ENCODE results near the gene MRGPRE. TPM values are rescaled to one million over a fixed set of nuclear protein-coding genes. Genes with fewer than 3 reads are reported as not detected.

MRGPRE gene
- total RNA-seq, 1 donor from 2014 or later, result not detected

DNA sequence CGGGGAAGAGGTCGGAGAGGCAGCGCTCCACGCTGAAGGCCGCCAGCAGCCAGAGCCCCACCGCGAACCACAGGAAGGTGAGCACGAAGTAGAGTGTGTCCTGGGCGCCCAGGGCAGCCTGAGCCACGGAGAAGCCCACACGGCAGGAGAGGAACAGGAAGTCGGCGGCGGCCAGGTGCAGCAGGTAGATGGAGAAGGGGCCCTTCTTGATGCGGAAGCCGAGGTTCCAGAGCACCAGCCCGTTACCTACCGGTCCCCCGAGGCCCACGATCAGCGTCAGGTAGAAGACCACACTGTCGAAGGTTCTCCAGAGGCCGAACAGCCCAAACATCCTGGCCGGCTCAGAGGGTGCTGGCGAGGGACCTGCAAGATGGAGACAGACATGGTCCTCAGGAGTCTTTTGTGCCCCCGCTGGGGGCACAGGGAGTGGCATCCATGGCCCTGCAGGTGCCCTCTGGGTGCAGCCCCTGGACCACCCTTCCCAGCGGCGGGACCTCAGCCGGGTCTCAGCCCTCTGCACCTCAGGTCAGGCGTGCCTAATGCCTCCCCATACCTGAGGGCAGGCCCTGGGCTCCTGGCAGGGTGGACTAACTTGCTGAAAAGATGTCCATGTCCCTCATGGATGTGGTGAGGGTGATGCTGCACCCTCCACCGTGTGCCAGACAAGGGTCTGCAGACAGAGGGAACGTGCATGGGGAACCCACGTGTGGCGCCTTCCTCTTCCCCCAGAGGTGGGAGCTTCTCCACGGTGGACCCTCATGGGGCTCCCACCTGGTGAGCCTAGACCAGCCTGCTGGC is 13.5 kb downstream of the MRGPRE start, which contains the start of gene MRGPRG:
Gene MRGPRG, minus strand, starts transcription at position 331 of the 798 bp plus-strand sequence. Its CDS starts 0 bp downstream, at position 331.
- peaks cover 31% of the 10 kb centered on the region for H3K27me3 Mint-ChIP-seq (ENCODE audit: unreplicated experiment)
- H3K36me3 Mint-ChIP-seq (ENCODE audit: unreplicated experiment), result no peaks in the 10 kb centered on the region
- no peak within 1 kb of the TSS for H3K4me3 Mint-ChIP-seq (ENCODE audit: unreplicated experiment)
- H3K27ac Mint-ChIP-seq (ENCODE audit: unreplicated experiment), result no peak within 1 kb of the TSS
- TF ChIP-seq, protein P1, sequence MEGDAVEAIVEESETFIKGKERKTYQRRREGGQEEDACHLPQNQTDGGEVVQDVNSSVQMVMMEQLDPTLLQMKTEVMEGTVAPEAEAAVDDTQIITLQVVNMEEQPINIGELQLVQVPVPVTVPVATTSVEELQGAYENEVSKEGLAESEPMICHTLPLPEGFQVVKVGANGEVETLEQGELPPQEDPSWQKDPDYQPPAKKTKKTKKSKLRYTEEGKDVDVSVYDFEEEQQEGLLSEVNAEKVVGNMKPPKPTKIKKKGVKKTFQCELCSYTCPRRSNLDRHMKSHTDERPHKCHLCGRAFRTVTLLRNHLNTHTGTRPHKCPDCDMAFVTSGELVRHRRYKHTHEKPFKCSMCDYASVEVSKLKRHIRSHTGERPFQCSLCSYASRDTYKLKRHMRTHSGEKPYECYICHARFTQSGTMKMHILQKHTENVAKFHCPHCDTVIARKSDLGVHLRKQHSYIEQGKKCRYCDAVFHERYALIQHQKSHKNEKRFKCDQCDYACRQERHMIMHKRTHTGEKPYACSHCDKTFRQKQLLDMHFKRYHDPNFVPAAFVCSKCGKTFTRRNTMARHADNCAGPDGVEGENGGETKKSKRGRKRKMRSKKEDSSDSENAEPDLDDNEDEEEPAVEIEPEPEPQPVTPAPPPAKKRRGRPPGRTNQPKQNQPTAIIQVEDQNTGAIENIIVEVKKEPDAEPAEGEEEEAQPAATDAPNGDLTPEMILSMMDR (IDR thresholded peaks at IDR 0.05), result no peak
- no peaks in the 10 kb centered on the region for H3K9me3 Mint-ChIP-seq (ENCODE audit: unreplicated experiment)
- DNase-seq (ENCODE audit: extremely low spot score, unreplicated experiment), result no peak
- H3K4me1 Mint-ChIP-seq (ENCODE audit: unreplicated experiment), result peaks cover 6% of the 10 kb centered on the region

DNA sequence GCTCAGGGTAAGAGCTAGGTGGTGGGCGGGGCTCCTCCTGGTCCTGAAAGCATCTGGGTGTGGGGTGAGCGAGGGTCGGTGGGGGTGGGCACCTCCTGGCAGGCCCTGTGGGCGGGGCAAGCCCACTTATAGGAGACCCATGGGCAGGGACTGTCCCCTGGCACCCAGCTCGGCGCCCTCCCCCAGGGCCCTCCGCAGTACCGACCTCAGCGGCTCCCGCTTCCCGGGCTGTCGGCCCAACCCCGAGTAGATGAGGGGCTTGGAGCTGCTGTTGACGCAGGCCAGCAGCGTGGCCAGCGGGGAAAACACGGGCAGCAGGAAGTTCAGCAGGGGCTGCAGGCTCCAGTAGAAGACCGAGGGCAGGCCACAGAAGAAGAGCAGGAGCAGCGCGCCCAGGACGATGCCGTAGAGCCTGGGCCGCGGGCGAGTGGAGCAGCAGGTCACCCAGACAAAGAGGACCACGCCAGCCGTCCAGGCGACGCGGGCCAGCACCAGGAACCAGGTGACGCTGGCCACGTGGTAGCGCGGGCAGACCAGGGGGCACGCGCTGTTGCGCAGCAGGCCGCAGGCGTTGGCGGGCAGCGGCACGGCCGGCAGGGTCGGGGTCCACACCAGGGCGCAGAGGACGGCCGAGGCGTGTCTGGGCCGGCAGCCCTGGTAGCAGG is 14.3 kb downstream of the MRGPRE start:
- H3K36me3 Mint-ChIP-seq (ENCODE audit: unreplicated experiment), result no peaks in the 10 kb centered on the region
- H3K27ac Mint-ChIP-seq (ENCODE audit: unreplicated experiment), result no peak overlapping the region
- H3K4me3 Mint-ChIP-seq (ENCODE audit: unreplicated experiment), result no peak overlapping the region
- peaks cover 29% of the 10 kb centered on the region for H3K27me3 Mint-ChIP-seq (ENCODE audit: unreplicated experiment)
- H3K4me1 Mint-ChIP-seq (ENCODE audit: unreplicated experiment), result peaks cover 6% of the 10 kb centered on the region
- no peaks in the 10 kb centered on the region for H3K9me3 Mint-ChIP-seq (ENCODE audit: unreplicated experiment)
- TF ChIP-seq, protein P1 (IDR thresholded peaks at IDR 0.05), result no peak
- DNase-seq (ENCODE audit: extremely low spot score, unreplicated experiment), result no peak

DNA sequence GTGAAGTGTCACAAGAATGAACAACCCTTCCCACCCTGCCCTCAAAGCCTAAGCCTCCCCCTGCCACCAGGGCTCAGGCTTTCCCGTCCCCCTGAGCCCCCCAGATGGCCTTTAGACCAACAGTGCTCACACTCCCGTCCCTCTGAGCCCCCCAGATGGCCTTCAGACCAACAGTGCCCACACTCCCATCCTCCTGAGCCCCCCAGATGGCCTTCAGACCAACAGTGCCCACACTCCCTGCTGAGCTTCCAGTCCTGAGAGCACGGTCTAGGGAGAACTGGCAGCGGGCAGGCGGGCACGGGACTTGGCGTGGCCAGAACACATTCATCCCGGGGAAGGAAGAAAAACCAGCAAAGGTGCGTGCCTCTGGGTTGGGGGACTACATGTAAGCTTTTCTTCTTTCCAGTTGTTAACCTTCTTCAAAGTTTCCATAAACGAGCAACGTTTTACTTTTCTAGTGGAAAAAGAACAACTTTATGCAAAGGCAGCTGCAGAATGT is 16.1 kb downstream of the MRGPRE start:
- DNase-seq (ENCODE audit: extremely low spot score, unreplicated experiment), result no peak
- Mint-ChIP-seq H3K9me3 (ENCODE audit: unreplicated experiment) (peaks cover 8% of the 10 kb centered on the region), H3K27ac (ENCODE audit: unreplicated experiment) (no peak overlapping the region), H3K36me3 (ENCODE audit: unreplicated experiment) (no peaks in the 10 kb centered on the region), H3K4me1 (ENCODE audit: unreplicated experiment) (peaks cover 6% of the 10 kb centered on the region), H3K4me3 (ENCODE audit: unreplicated experiment) (no peak overlapping the region), H3K27me3 (ENCODE audit: unreplicated experiment) (peaks cover 44% of the 10 kb centered on the region)
- TF ChIP-seq, protein P1 (IDR thresholded peaks at IDR 0.05), result no peak

DNA sequence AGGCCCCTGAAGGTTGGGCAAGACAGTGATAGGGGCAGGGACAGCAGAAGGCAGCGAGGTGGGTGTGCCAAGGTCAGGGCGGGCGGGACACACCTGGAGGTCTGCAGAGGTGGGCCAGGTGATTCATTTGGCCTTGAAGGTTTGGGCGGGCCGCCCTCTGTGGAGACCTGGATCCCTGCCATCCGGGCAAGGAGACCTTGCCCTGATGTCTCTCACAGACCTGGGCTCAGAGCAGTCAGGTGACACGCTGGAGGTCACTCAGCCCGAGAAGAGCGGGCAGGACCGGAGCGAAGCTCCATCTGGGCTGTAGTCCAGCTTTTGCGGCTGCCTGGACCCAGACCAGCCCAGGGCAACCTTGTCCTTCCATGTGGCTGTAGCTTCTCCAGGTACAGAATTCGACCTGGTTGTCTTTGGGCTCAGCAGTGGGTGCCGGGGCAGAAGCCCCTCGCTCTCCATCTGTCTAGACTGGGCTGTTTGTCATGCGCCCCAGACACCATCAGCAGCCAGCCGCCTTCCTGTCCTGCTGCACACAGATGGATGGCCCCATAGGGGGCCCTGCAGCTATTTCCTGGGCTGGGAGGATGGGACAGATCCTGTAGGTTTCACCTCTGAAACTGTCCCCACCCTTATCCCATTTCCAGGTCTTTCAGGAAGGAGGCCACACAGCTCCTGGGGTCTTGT is 16.7 kb downstream of the MRGPRE start:
- peaks cover 13% of the 10 kb centered on the region for H3K9me3 Mint-ChIP-seq (ENCODE audit: unreplicated experiment)
- DNase-seq (ENCODE audit: extremely low spot score, unreplicated experiment), result no peak
- no peaks in the 10 kb centered on the region for H3K36me3 Mint-ChIP-seq (ENCODE audit: unreplicated experiment)
- H3K27me3 Mint-ChIP-seq (ENCODE audit: unreplicated experiment), result peaks cover 48% of the 10 kb centered on the region
- no peak overlapping the region for H3K4me3 Mint-ChIP-seq (ENCODE audit: unreplicated experiment)
- peaks cover 6% of the 10 kb centered on the region for H3K4me1 Mint-ChIP-seq (ENCODE audit: unreplicated experiment)
- TF ChIP-seq, protein P1 (IDR thresholded peaks at IDR 0.05), result no peak
- no peak overlapping the region for H3K27ac Mint-ChIP-seq (ENCODE audit: unreplicated experiment)

DNA sequence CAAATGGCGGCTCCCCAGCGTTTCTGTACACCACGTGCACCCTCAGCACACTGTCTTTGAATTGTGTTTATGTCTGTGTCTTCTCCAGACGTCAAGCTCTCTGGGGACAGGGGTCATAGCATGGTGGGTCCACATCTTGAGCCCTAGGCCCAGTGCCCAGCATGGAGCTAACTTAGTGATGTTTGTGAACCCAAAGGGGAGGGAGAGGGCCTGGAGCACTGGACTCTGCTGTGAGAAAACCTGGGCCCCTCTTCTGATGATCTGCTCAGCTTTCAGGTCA is 17.9 kb downstream of the MRGPRE start:
- peaks cover 47% of the 10 kb centered on the region for H3K27me3 Mint-ChIP-seq (ENCODE audit: unreplicated experiment)
- peaks cover 13% of the 10 kb centered on the region for H3K9me3 Mint-ChIP-seq (ENCODE audit: unreplicated experiment)
- TF ChIP-seq, protein P1 (IDR thresholded peaks at IDR 0.05), result no peak
- H3K36me3 Mint-ChIP-seq (ENCODE audit: unreplicated experiment), result no peaks in the 10 kb centered on the region
- peaks cover 6% of the 10 kb centered on the region for H3K4me1 Mint-ChIP-seq (ENCODE audit: unreplicated experiment)
- H3K4me3 Mint-ChIP-seq (ENCODE audit: unreplicated experiment), result no peak overlapping the region
- no peak overlapping the region for H3K27ac Mint-ChIP-seq (ENCODE audit: unreplicated experiment)
- DNase-seq (ENCODE audit: extremely low spot score, unreplicated experiment), result no peak
